ENCODE data around the gene OR13C9. TPM values are rescaled to one million over a fixed set of nuclear protein-coding genes. Genes with fewer than 3 reads are reported as not detected.

OR13C9 gene
- total RNA-seq (not detected), total RNA-seq (0 to 0.18 (median 0) reads per million in 172 experiments)
- polyA plus RNA-seq (2013, experiment 1 of 2), result not detected
- polyA plus RNA-seq (2013, experiment 2 of 2), result not detected

DNA sequence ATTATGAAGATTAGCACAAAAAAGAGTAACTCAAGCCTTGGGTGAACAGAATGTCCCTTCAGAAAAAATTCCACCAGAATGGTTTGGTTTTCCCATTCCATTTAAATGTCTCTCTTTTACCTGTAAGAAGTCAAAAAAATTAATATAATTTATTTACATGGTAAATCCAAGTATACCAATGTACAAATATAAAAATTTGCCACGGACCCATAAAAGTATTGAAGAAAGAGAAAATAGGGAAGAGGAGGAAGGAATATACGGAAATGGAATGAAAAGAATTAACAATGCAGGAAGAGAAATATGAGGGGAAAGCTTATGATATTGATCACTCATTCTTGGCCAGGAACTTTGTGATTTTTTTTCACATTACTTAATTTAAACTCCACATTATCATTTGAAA, at the start of gene OR13C9:
Gene OR13C9, minus strand, starts transcription at position 101 of the 400 bp plus-strand sequence. Its CDS starts 0 bp downstream, at position 101.
- no peak within 1 kb of the TSS for H3K27ac ChIP-seq (ENCODE audit: low read depth in 1 of 2, low read length in 2 of 2)
- DNase-seq (no peak), ATAC-seq (ENCODE audit: poor library complexity) (no peak)
- H3K4me1 ChIP-seq (ENCODE audit: insufficient read depth, low read length), result no peaks in the 10 kb centered on the region
- Mint-ChIP-seq H3K9me3 (peaks cover 2% of the 10 kb centered on the region), H3K4me3 (no peak within 1 kb of the TSS), H3K36me3 (ENCODE audit: low read depth) (no peaks in the 10 kb centered on the region), H3K27me3 (no peaks in the 10 kb centered on the region), H3K4me1 (ENCODE audit: low read depth) (no peaks in the 10 kb centered on the region), H3K27ac (no peak within 1 kb of the TSS)
- H3K27me3 ChIP-seq (ENCODE audit: control insufficient read depth in 1 of 2, insufficient read depth in 2 of 2, low read length in 2 of 2), result no peaks in the 10 kb centered on the region
- POLR2A ChIA-PET, result no interaction called here
- no peak within 1 kb of the TSS for H3K4me3 ChIP-seq (ENCODE audit: low read length)
- TF ChIP-seq, protein P1, sequence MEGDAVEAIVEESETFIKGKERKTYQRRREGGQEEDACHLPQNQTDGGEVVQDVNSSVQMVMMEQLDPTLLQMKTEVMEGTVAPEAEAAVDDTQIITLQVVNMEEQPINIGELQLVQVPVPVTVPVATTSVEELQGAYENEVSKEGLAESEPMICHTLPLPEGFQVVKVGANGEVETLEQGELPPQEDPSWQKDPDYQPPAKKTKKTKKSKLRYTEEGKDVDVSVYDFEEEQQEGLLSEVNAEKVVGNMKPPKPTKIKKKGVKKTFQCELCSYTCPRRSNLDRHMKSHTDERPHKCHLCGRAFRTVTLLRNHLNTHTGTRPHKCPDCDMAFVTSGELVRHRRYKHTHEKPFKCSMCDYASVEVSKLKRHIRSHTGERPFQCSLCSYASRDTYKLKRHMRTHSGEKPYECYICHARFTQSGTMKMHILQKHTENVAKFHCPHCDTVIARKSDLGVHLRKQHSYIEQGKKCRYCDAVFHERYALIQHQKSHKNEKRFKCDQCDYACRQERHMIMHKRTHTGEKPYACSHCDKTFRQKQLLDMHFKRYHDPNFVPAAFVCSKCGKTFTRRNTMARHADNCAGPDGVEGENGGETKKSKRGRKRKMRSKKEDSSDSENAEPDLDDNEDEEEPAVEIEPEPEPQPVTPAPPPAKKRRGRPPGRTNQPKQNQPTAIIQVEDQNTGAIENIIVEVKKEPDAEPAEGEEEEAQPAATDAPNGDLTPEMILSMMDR (IDR thresholded peaks at IDR 0.05), result no peak
- CTCF ChIA-PET, result no interaction called here
- H3K36me3 ChIP-seq (ENCODE audit: insufficient read depth, low read length), result no peaks in the 10 kb centered on the region
- intact Hi-C loops (cut with DNase I, micrococcal nuclease), result no loop called here
- no peaks in the 10 kb centered on the region for H3K9me3 ChIP-seq (ENCODE audit: control insufficient read depth in 1 of 2, insufficient read depth in 1 of 2, low read length in 2 of 2)

- H3K4me3 Mint-ChIP-seq, result no peak overlapping the region
- H3K9me3 ChIP-seq (ENCODE audit: control insufficient read depth in 1 of 2, insufficient read depth in 1 of 2, low read length in 2 of 2), result no peaks in the 10 kb centered on the region
- peaks cover 4% of the 10 kb centered on the region for H3K27me3 Mint-ChIP-seq
- no peaks in the 10 kb centered on the region for H3K36me3 Mint-ChIP-seq (ENCODE audit: low read depth)
- ChIA-PET POLR2A (no interaction called here), CTCF (no interaction called here)
- H3K4me1 ChIP-seq (ENCODE audit: insufficient read depth, low read length), result no peaks in the 10 kb centered on the region
- no peak overlapping the region for H3K27ac ChIP-seq (ENCODE audit: low read depth in 1 of 2, low read length in 2 of 2)
- no peak overlapping the region for H3K27ac Mint-ChIP-seq
- H3K36me3 ChIP-seq (ENCODE audit: insufficient read depth, low read length), result no peaks in the 10 kb centered on the region
- intact Hi-C loops (cut with DNase I, micrococcal nuclease), result no loop called here
- H3K27me3 ChIP-seq (ENCODE audit: control insufficient read depth in 1 of 2, insufficient read depth in 2 of 2, low read length in 2 of 2), result no peaks in the 10 kb centered on the region
- H3K4me3 ChIP-seq (ENCODE audit: low read length), result no peak overlapping the region
- H3K4me1 Mint-ChIP-seq (ENCODE audit: low read depth), result no peaks in the 10 kb centered on the region
- H3K9me3 Mint-ChIP-seq, result no peaks in the 10 kb centered on the region
- no peak for ATAC-seq (ENCODE audit: poor library complexity)
- no peak for DNase-seq
- TF ChIP-seq, protein P1 (IDR thresholded peaks at IDR 0.05), result no peak
Measured at GRCh38 chr9:104658496-104659195, 40.6 kb upstream of the OR13C9 start.

DNA sequence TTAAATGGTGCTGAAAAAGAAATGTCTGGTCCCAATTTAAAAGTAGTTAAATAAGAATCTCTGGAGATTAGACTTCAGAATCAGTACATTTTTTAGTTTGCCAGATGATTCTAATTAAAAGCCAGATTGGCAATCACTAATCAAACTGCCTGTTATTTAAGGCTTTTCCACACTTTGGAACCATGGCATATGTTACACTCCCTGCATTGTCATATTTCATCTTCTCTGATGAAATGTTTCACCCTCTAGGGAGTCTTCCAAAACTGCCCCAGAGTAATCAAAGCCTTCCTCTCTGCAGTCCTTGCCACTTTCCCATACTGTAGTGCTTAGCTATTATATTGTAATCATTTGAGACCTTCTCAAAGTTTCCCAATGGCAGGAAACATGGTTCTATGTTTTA, 17.5 kb upstream of the OR13C9 start:
- no peaks in the 10 kb centered on the region for H3K27me3 Mint-ChIP-seq
- CTCF ChIA-PET, result no interaction called here

More for the DNA sequence above, 17.5 kb upstream of the OR13C9 start:
- intact Hi-C loops (cut with DNase I, micrococcal nuclease), result no loop called here
- DNase-seq, result no peak
- Histone ChIP-seq H3K27ac (ENCODE audit: low read depth in 1 of 2, low read length in 2 of 2) (no peak overlapping the region), H3K36me3 (ENCODE audit: insufficient read depth, low read length) (no peaks in the 10 kb centered on the region), H3K9me3 (ENCODE audit: control insufficient read depth in 1 of 2, insufficient read depth in 1 of 2, low read length in 2 of 2) (peaks cover 14 to 25% of the 10 kb centered on the region in 2 experiments), H3K27me3 (ENCODE audit: control insufficient read depth in 1 of 2, insufficient read depth in 2 of 2, low read length in 2 of 2) (no peaks in the 10 kb centered on the region), H3K4me1 (ENCODE audit: insufficient read depth, low read length) (no peaks in the 10 kb centered on the region), H3K4me3 (ENCODE audit: low read length) (no peak overlapping the region)
- H3K27ac Mint-ChIP-seq, result no peak overlapping the region
- POLR2A ChIA-PET, result no interaction called here
- TF ChIP-seq, protein P1 (IDR thresholded peaks at IDR 0.05), result no peak
- H3K9me3 Mint-ChIP-seq, result peaks cover 24% of the 10 kb centered on the region
- H3K4me3 Mint-ChIP-seq, result no peak overlapping the region
- H3K36me3 Mint-ChIP-seq (ENCODE audit: low read depth), result no peaks in the 10 kb centered on the region
- no peak for ATAC-seq (ENCODE audit: poor library complexity)
- no peaks in the 10 kb centered on the region for H3K4me1 Mint-ChIP-seq (ENCODE audit: low read depth)

All from CD4-positive, alpha-beta T cell (primary cell).